Sigmoid colon (tissue), 7 donors: ENCODE results near the gene MYO15B. TPM values are rescaled to one million over a fixed set of nuclear protein-coding genes. Genes with fewer than 3 reads are reported as not detected.
A peak's percentile ranks its signal among the peaks of the same experiment; 100 is the strongest.

Experiments
- DNase-seq: peaks from one replicate; pipeline ENCODE4 v3.0.0-alpha.2; 2019
- H3K27ac ChIP-seq, 4 donors: fragments of 200-600 bp; sonication (generic); one replicate each; pipeline ENCODE4 v1.5.1; 2016 to 2019; ENCODE audit warnings: mild to moderate bottlenecking in 1 of 4
- H3K27me3 ChIP-seq, 3 donors: fragments of 200-600 bp; sonication (generic); one replicate each; pipeline ENCODE4 v1.5.1; 2019; ENCODE audit warnings: mild to moderate bottlenecking in 1 of 3
- H3K36me3 ChIP-seq, 4 donors: fragments of 200-600 bp; sonication (generic); one replicate each; pipeline ENCODE4 v1.5.1; 2016 to 2019
- H3K4me1 ChIP-seq, 4 donors: fragments of 200-600 bp; sonication (generic); one replicate each; pipeline ENCODE4 v1.5.1; 2017 to 2019
- H3K4me3 ChIP-seq, 4 donors: fragments of 200-600 bp; sonication (generic); one replicate each; pipeline ENCODE4 v1.5.1; 2017 to 2019; ENCODE audit warnings: mild to moderate bottlenecking in 2 of 4, moderate library complexity in 1 of 4
- H3K9me3 ChIP-seq, 4 donors: fragments of 200-600 bp in 3 of 4; sonication (generic) in 3 of 4; one replicate each; pipeline versions ENCODE4 v1.5.1 to v1.6.1; 2013 to 2019
- EP300 ChIP-seq, 4 donors: sonication (generic); formaldehyde crosslinking; IDR thresholded peaks; one replicate each; pipeline ENCODE4 v1.6.1; 2017; ENCODE audit warnings: antibody characterized with exemption in 4 of 4
- POLR2A ChIP-seq, 2 donors: fragments of 450-650 bp; IDR thresholded peaks; one replicate each; pipeline ENCODE4 v1.6.1; 2016; ENCODE audit warnings: antibody characterized with exemption in 2 of 2, mild to moderate bottlenecking in 2 of 2, moderate library complexity in 2 of 2
- POLR2AphosphoS5 ChIP-seq, 4 donors: sonication (generic); formaldehyde crosslinking; IDR thresholded peaks; one replicate each; pipeline ENCODE4 v1.6.1; 2017; ENCODE audit warnings: antibody characterized with exemption in 4 of 4
- WGBS, 2 donors: extraction: QIAGEN DNeasy Blood & Tissue Kit; methylation state at CpG; one replicate each; pipeline ENCODE4 v1.1.7; 2013; 5-methylcytosine and 5-hydroxymethylcytosine counted together
- intact Hi-C: fragments of 100-400 bp; cut with DNase I; formaldehyde crosslinking; loops from one replicate; pipeline ENCODE4 v1.15.1; 2023
- polyA plus RNA-seq, 3 donors: library from polyadenylated mRNA; stranded (reverse); fragments of 200-250 nt; gene quantifications; one replicate each; pipeline ENCODE4 v1.2.3, GENCODE V29; 2013
- total RNA-seq, 4 donors: library from RNA; depleted of rRNA; stranded (reverse); fragments of >200 nt; gene quantifications; one replicate each; pipeline ENCODE4 v1.1.0, GENCODE V29; 2016
- TF ChIP-seq, protein P1 (sequence below), 4 experiments: fragments of 450-650 bp in 3 of 4; fragments of 200-600 bp in 1 of 4; IDR thresholded peaks; one replicate each; pipeline ENCODE4 v1.5.1; 2016 to 2019; ENCODE audit warnings: antibody characterized with exemption in 4 of 4, mild to moderate bottlenecking in 3 of 4, moderate library complexity in 2 of 4
- donor health status: healthy with polysubstance abuse.
- donor health status: Bipolar disorder and iron deficiency.
- donor health status: healthy.

Gene MYO15B
- total and polyA plus RNA-seq, 7 donors, result 33.1 to 460 (median 117) TPM

DNA sequence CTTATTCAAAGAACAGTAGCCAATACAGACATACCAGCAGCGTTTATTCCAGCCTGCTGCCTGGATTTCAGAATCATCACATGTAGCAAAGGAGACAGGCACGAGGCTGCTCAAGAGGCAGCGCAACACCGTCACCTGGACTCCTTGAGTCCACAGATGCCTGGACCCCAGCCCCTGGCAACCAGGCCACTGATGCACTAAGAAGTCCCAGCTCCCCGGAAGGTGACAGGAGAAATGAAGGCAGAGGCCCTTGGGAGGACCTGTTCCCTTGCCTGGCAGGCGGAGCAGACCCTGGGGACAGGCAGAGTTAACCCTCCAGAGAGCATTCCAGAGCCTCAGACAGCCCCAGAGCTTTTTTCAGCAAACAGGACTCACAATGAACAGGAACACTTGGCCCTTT lies 62.1 kb downstream of the MYO15B start:
- Histone ChIP-seq H3K27ac (peak overlapping the region in 1 of 4 donors; percentile 22), H3K27me3 (no peaks in the 10 kb centered on the region), H3K4me1 (no peaks in the 10 kb centered on the region), H3K9me3 (no peaks in the 10 kb centered on the region), H3K36me3 (peaks cover 0 to 42% (median 3%) of the 10 kb centered on the region in 4 donors), H3K4me3 (no peak overlapping the region)
- 94 to 95% methylated on average over 6 of the region's 6 CpGs for WGBS, 2 donors
- TF ChIP-seq, protein P1, sequence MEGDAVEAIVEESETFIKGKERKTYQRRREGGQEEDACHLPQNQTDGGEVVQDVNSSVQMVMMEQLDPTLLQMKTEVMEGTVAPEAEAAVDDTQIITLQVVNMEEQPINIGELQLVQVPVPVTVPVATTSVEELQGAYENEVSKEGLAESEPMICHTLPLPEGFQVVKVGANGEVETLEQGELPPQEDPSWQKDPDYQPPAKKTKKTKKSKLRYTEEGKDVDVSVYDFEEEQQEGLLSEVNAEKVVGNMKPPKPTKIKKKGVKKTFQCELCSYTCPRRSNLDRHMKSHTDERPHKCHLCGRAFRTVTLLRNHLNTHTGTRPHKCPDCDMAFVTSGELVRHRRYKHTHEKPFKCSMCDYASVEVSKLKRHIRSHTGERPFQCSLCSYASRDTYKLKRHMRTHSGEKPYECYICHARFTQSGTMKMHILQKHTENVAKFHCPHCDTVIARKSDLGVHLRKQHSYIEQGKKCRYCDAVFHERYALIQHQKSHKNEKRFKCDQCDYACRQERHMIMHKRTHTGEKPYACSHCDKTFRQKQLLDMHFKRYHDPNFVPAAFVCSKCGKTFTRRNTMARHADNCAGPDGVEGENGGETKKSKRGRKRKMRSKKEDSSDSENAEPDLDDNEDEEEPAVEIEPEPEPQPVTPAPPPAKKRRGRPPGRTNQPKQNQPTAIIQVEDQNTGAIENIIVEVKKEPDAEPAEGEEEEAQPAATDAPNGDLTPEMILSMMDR (IDR thresholded peaks at IDR 0.05), result no peak
- TF ChIP-seq EP300 (IDR thresholded peaks at IDR 0.05), result no peak
- TF ChIP-seq POLR2AphosphoS5 (IDR thresholded peaks at IDR 0.05), result no peak
- TF ChIP-seq POLR2A (IDR thresholded peaks at IDR 0.05), result no peak
- peak; percentile 50 for DNase-seq
- intact Hi-C loops, result no loop called here

DNA sequence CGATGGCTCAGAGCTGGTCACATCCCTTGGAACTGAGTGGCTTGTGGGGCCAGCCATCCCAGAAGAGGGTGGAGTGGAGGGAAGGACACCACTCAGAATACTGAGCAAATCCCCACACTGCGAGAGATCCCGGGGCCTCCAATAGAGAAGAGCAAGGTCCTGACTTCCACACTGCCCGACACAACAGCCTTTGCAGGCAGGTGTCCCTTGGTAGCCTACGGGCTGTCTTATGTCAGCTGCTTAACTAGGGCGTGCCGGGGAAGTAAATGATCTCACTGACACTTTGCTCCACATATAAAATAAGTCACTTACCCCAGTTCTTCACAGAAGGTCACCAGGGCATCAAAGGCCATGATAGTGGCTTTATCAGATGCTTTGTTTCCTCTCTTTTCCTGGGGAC lies 63.3 kb downstream of the MYO15B start:
- Histone ChIP-seq H3K27ac (no peak overlapping the region), H3K4me1 (no peaks in the 10 kb centered on the region), H3K36me3 (peaks cover 0 to 53% (median 8%) of the 10 kb centered on the region in 4 donors), H3K4me3 (no peak overlapping the region), H3K27me3 (no peaks in the 10 kb centered on the region), H3K9me3 (no peaks in the 10 kb centered on the region)
- WGBS, 2 donors, result 60 to 91% methylated on average over 7 of the region's 7 CpGs
- DNase-seq, result no peak
- intact Hi-C loops, result no loop called here
- no peak for TF ChIP-seq POLR2A (IDR thresholded peaks at IDR 0.05)
- TF ChIP-seq EP300 (IDR thresholded peaks at IDR 0.05), result no peak
- no peak for TF ChIP-seq POLR2AphosphoS5 (IDR thresholded peaks at IDR 0.05)
- TF ChIP-seq, protein P1 (IDR thresholded peaks at IDR 0.05), result no peak

DNA sequence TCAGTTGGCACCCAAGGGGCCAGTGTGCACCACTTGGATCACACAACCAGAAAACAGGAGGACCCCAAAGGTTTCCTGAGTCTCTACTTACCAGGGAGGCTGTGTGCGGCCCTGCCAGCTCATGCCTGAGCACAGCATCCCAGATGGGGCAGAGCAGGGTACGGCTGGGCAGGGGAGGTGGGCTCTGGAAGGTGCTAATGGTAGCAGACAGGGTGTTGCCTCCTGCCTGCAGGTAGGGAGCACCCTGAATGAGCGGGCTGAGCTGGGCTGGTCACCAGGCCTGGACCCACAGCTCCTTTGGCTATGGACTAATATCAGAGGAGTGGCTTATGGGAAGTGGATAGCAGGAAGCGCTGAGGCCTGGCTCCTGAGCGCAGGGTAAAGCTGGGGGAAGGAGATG lies 64.7 kb downstream of the MYO15B start:
- Histone ChIP-seq H3K36me3 (peaks cover 0 to 61% (median 12%) of the 10 kb centered on the region in 4 donors), H3K27me3 (no peaks in the 10 kb centered on the region), H3K9me3 (no peaks in the 10 kb centered on the region), H3K4me3 (no peak overlapping the region), H3K27ac (no peak overlapping the region), H3K4me1 (no peaks in the 10 kb centered on the region)
- 93 to 96% methylated on average over 5 of the region's 5 CpGs for WGBS, 2 donors
- TF ChIP-seq, protein P1 (IDR thresholded peaks at IDR 0.05), result no peak
- no peak for TF ChIP-seq POLR2AphosphoS5 (IDR thresholded peaks at IDR 0.05)
- no peak for TF ChIP-seq EP300 (IDR thresholded peaks at IDR 0.05)
- intact Hi-C loops, result no loop called here
- peak; percentile 39 for DNase-seq

DNA sequence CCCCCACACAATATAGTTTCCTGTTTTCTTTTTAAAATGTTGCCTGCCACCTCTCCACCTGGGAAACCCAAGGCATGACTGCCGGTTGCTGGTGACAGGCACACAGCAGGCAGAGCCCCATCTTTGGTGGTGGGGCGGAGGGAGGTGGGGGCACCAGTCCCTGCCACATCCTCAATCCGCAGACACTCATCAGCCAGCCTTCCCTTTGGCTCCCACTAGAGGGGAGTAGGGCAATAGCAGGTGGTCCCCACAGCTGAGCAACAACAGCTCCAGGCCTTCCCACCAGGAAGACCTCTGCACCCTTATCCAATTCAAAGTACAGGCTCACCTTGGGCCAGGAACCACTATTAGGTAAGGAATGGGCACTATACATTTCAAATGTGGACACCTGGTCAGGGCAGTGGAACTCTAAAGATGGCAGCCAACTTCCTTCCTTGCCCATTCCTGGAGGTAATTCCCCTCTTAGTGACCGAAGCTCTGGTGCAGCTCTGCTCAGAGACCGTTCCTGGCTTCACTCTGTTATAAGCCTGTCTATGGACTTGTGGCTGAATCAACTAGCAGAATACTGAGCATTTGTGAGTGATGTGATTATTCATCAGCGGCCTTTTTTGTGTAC lies 65.4 kb downstream of the MYO15B start:
- TF ChIP-seq, protein P1 (IDR thresholded peaks at IDR 0.05), result peak in 3 of 4 experiments; percentile 32 to 51 (median 32)
- no peak for TF ChIP-seq POLR2AphosphoS5 (IDR thresholded peaks at IDR 0.05)
- DNase-seq, result peak; percentile 45
- Histone ChIP-seq H3K36me3 (peaks cover 0 to 64% (median 13%) of the 10 kb centered on the region in 4 donors), H3K4me1 (no peaks in the 10 kb centered on the region), H3K4me3 (no peak overlapping the region), H3K27me3 (no peaks in the 10 kb centered on the region), H3K27ac (no peak overlapping the region), H3K9me3 (no peaks in the 10 kb centered on the region)
- WGBS, 2 donors, result 66 to 80% methylated on average over 6 of the region's 6 CpGs
- intact Hi-C loops, result no loop called here

DNA sequence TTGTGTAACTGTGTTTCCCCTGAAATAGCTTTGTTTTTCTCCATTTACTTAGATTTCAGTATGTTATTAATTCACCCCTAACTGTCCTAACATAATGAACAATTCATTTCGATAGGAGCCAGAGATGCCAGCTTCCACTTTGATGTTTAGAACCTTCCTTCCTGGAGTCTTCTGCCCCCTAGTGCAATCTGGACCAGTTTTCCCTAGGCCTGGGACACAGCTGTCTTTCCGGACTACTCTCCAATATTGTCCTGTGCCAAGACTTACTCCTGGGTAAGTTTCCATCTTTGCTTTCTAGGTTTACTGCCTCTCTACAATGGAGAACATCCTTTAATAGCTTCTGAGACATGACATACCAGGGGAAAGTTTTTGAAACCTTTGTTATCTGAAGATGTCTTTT lies 66.6 kb downstream of the MYO15B start:
- intact Hi-C loops, result no loop called here
- TF ChIP-seq EP300 (IDR thresholded peaks at IDR 0.05) (no peak), POLR2AphosphoS5 (IDR thresholded peaks at IDR 0.05) (no peak), POLR2A (IDR thresholded peaks at IDR 0.05) (no peak)
- Histone ChIP-seq H3K27me3 (no peaks in the 10 kb centered on the region), H3K36me3 (peaks cover 0 to 63% (median 13%) of the 10 kb centered on the region in 4 donors), H3K9me3 (no peaks in the 10 kb centered on the region), H3K4me1 (no peaks in the 10 kb centered on the region), H3K27ac (no peak overlapping the region), H3K4me3 (no peak overlapping the region)
- peak; percentile 28 for DNase-seq
- WGBS, 2 donors, result 23 to 66% methylated on average over 2 of the region's 2 CpGs
